ENCODE results near the gene DENND1A. TPM values are rescaled to one million over a fixed set of nuclear protein-coding genes. Genes with fewer than 3 reads are reported as not detected.
"Not testable (repeated sequence)": the region's sequence is repeated elsewhere in the genome, so short reads cannot be mapped to it uniquely, and the experiment has no call there.

The DENND1A gene
- total RNA-seq, 3 donors from 2014 or later, result 18.4 to 21.3 (median 20.1) TPM

DNA sequence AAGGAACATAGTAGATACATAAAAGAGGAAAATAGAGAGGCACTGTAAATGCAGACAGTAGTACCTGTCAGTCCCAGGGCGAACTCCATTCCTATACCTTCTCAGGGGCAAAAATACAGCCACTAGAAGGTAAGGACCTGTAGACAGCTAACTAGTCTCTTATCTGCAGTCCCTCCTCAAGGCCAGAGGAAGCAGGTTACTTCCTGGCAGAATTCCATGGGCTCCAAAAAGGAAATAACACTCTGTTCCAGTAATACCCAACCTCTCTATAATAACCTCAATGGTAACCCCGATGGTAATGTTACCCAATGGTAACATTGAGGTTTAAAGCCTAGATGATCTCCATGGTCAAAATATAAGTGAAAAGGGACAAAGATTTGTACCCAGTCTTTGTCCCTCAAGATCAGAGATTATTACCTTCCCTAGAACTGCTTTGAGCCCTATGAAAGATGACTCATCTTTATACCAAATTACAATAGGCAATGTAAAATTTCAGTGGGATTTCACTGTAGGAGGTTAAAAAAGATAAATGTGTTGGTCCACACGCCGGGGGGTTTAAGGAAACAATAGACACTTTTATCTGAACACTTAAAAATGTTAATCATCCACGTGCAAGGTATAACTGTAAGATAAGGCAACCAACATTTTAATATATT, 113.0 kb downstream of the DENND1A start:
- Histone ChIP-seq H3K4me1 (no peaks in the 10 kb centered on the region), H3K4me3 (no peak overlapping the region), H3K9me3 (no peaks in the 10 kb centered on the region), H3K27me3 (no peaks in the 10 kb centered on the region), H3K27ac (no peak overlapping the region), H3K36me3 (no peaks in the 10 kb centered on the region)
- intact Hi-C loops (cut with DNase I; ENCODE audit: low total_unique reads), result no loop called here
- TF ChIP-seq, protein P1, sequence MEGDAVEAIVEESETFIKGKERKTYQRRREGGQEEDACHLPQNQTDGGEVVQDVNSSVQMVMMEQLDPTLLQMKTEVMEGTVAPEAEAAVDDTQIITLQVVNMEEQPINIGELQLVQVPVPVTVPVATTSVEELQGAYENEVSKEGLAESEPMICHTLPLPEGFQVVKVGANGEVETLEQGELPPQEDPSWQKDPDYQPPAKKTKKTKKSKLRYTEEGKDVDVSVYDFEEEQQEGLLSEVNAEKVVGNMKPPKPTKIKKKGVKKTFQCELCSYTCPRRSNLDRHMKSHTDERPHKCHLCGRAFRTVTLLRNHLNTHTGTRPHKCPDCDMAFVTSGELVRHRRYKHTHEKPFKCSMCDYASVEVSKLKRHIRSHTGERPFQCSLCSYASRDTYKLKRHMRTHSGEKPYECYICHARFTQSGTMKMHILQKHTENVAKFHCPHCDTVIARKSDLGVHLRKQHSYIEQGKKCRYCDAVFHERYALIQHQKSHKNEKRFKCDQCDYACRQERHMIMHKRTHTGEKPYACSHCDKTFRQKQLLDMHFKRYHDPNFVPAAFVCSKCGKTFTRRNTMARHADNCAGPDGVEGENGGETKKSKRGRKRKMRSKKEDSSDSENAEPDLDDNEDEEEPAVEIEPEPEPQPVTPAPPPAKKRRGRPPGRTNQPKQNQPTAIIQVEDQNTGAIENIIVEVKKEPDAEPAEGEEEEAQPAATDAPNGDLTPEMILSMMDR (IDR thresholded peaks at IDR 0.05), result no peak
- TF ChIP-seq POLR2AphosphoS5 (IDR thresholded peaks at IDR 0.05), result no peak
- no peak for DNase-seq (ENCODE audit: low spot score in 2 of 2)

DNA sequence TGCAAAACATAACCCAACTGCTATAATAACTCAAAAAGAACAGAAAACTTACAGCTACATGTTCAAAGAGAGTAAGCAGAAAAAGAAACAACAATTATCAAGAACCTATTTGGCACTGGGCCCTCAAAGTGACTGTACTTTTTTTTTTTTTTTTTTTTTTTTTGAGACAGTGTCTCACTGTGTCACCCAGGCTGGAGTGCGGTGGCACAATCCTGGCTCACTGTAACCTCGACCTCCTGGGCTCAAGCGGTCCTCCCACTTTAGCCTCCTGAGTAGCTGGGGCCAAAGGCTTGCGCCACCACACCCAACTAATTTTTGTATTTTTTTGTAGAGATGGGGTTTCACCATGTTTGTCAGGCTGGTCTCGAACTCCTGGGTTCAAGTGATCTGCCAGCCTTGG, 114.1 kb downstream of the DENND1A start:
- H3K27me3 ChIP-seq; DNase-seq (ENCODE audit: low spot score in 2 of 2); H3K27ac ChIP-seq; H3K4me3 ChIP-seq; H3K4me1 ChIP-seq; H3K36me3 ChIP-seq; intact Hi-C loops (cut with DNase I; ENCODE audit: low total_unique reads); H3K9me3 ChIP-seq: not testable (repeated sequence)

DNA sequence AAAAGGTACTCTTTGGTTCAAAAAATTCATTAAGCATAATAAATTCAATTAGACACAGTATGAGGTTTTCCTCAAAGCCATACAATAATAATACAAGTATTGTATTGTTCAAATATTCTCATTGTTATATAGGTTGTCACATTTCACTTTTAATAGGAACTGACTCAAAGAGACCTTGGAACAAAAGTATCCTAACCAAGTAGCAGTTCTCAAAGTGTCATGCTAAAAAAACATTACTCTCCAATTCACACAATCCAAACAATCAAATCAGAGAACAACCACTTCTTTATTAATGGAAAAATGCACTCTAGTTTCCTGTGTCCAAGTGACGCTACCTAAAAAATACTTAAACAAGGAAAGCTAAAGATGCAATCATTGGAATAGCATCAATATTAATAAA, 115.4 kb downstream of the DENND1A start:
- DNase-seq (ENCODE audit: low spot score in 2 of 2), result no peak
- Histone ChIP-seq H3K4me1 (no peaks in the 10 kb centered on the region), H3K27ac (no peak overlapping the region), H3K27me3 (no peaks in the 10 kb centered on the region), H3K4me3 (no peak overlapping the region), H3K36me3 (no peaks in the 10 kb centered on the region), H3K9me3 (no peaks in the 10 kb centered on the region)
- intact Hi-C loops (cut with DNase I; ENCODE audit: low total_unique reads), result no loop called here
- TF ChIP-seq POLR2AphosphoS5 (IDR thresholded peaks at IDR 0.05) (no peak), POLR2A (IDR thresholded peaks at IDR 0.05) (no peak)
- TF ChIP-seq, protein P1 (IDR thresholded peaks at IDR 0.05), result no peak

DNA sequence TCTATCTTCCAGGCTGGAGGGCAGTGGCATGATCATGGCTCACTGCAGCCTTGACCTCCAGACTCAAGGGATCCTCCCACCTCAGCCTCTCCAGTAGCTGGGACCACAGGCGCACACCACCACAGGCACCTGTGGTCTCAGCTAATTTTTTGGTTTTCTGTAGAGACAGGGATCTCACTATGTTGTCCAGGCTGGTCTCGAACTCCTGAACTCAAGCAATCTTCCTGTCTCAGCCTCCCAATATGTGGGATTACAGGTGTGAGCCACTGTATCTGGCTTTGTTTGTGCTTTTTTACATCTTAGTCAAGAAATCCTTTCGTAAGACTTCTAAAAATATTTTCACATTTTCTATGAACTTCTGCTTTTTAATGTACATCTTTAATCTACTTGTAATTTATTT, 116.9 kb downstream of the DENND1A start:
- TF ChIP-seq POLR2AphosphoS5 (IDR thresholded peaks at IDR 0.05) (no peak), POLR2A (IDR thresholded peaks at IDR 0.05) (no peak)
- TF ChIP-seq, protein P1 (IDR thresholded peaks at IDR 0.05), result no peak
- Histone ChIP-seq H3K27ac (no peak overlapping the region), H3K4me3 (no peak overlapping the region), H3K36me3 (no peaks in the 10 kb centered on the region), H3K9me3 (no peaks in the 10 kb centered on the region), H3K4me1 (no peaks in the 10 kb centered on the region), H3K27me3 (no peaks in the 10 kb centered on the region)
- intact Hi-C loops (cut with DNase I; ENCODE audit: low total_unique reads), result no loop called here
- no peak for DNase-seq (ENCODE audit: low spot score in 2 of 2)

DNA sequence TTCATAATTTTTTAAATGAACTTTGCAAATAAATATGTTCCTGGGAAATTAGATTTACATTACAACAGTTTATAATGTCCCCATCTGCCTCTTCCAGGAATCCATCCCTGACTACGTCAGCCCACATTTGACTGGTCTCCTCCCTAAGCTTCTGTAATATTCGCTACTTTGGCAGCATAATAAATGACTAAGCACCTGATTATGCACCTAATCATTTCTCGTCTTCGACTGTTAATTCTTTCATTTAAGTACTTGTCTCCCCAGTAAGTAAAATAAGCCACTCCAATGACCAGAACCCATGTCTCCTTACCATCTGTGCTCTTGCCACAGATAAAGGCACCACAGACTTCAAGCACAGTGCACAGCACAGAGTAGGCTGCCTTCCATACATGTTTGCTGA, 122.7 kb downstream of the DENND1A start:
- no peak for DNase-seq (ENCODE audit: low spot score in 2 of 2)
- H3K27me3 ChIP-seq, result no peaks in the 10 kb centered on the region
- TF ChIP-seq POLR2AphosphoS5 (IDR thresholded peaks at IDR 0.05) (no peak), POLR2A (IDR thresholded peaks at IDR 0.05) (no peak)
- TF ChIP-seq, protein P1 (IDR thresholded peaks at IDR 0.05), result no peak
- no peaks in the 10 kb centered on the region for H3K9me3 ChIP-seq
- no peaks in the 10 kb centered on the region for H3K36me3 ChIP-seq
- no peak overlapping the region for H3K4me3 ChIP-seq
- intact Hi-C loops (cut with DNase I; ENCODE audit: low total_unique reads), result no loop called here
- H3K27ac ChIP-seq, result no peak overlapping the region
- no peaks in the 10 kb centered on the region for H3K4me1 ChIP-seq

DNA sequence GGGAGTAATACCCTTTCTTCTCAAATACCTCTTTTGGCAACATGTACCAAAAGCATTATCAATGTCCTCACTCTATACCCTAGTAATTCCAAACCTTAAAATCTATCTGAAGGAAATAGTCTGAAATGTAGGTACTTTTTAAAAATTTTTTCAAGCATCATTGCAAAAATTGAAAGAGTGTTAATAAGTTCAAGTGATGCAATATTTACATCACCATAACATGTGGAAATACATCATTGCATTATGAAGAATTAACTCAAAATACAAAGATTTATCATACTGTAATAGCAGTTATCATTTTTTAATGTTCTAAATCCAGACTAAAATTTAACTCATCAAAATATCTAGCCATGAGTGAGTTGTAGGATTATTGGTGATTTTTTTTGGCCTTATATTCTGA, 123.1 kb downstream of the DENND1A start:
- DNase-seq (ENCODE audit: low spot score in 2 of 2), result no peak
- Histone ChIP-seq H3K27me3 (no peaks in the 10 kb centered on the region), H3K27ac (no peak overlapping the region), H3K4me3 (no peak overlapping the region), H3K36me3 (no peaks in the 10 kb centered on the region), H3K4me1 (no peaks in the 10 kb centered on the region), H3K9me3 (no peaks in the 10 kb centered on the region)
- TF ChIP-seq POLR2AphosphoS5 (IDR thresholded peaks at IDR 0.05) (no peak), POLR2A (IDR thresholded peaks at IDR 0.05) (no peak)
- TF ChIP-seq, protein P1 (IDR thresholded peaks at IDR 0.05), result no peak
- intact Hi-C loops (cut with DNase I; ENCODE audit: low total_unique reads), result no loop called here
